ENCODE measurements around the gene AUTS2. TPM values are rescaled to one million over a fixed set of nuclear protein-coding genes. Genes with fewer than 3 reads are reported as not detected.
A peak's percentile ranks its signal among the peaks of the same experiment; 100 is the strongest.

Gene AUTS2
- total RNA-seq, 2 donors from 2014 or later: 2.9 to 7.9 TPM

GRCh38 chr7:70142247-70142932 lies 544.1 kb downstream of the AUTS2 start:
- no peak overlapping the region for H3K27ac Mint-ChIP-seq
- no peak for DNase-seq
- ATAC-seq (replicated peaks in 1 of 2): no peak
- H3K9me3 Mint-ChIP-seq: no peaks in the 10 kb centered on the region
- no peaks in the 10 kb centered on the region for H3K36me3 Mint-ChIP-seq (ENCODE audit: insufficient read depth in 2 of 2)
- H3K27me3 Mint-ChIP-seq (ENCODE audit: low read depth): peaks cover 12% of the 10 kb centered on the region
- H3K4me3 Mint-ChIP-seq: no peak overlapping the region
- H3K4me1 Mint-ChIP-seq (ENCODE audit: low read depth): no peaks in the 10 kb centered on the region

- H3K9me3 Mint-ChIP-seq: no peaks in the 10 kb centered on the region
- H3K36me3 Mint-ChIP-seq (ENCODE audit: insufficient read depth in 2 of 2): no peaks in the 10 kb centered on the region
- no peak overlapping the region for H3K4me3 Mint-ChIP-seq
- H3K27ac Mint-ChIP-seq: no peak overlapping the region
- no peak for DNase-seq
- H3K4me1 Mint-ChIP-seq (ENCODE audit: low read depth): no peaks in the 10 kb centered on the region
- ATAC-seq (replicated peaks in 1 of 2): no peak
- peaks cover 12% of the 10 kb centered on the region for H3K27me3 Mint-ChIP-seq (ENCODE audit: low read depth)
Observed at GRCh38 chr7:70143075-70144044, 545.1 kb downstream of the AUTS2 start.

- H3K36me3 Mint-ChIP-seq (ENCODE audit: insufficient read depth in 2 of 2): peaks cover 0 to 3% of the 10 kb centered on the region in 2 donors
- H3K9me3 Mint-ChIP-seq: peaks cover 2 to 4% of the 10 kb centered on the region in 2 donors
- DNase-seq (no peak), ATAC-seq (replicated peaks in 1 of 2) (no peak)
- no peak overlapping the region for H3K4me3 Mint-ChIP-seq
- H3K4me1 Mint-ChIP-seq (ENCODE audit: low read depth): no peaks in the 10 kb centered on the region
- no peaks in the 10 kb centered on the region for H3K27me3 Mint-ChIP-seq (ENCODE audit: low read depth)
- H3K27ac Mint-ChIP-seq: no peak overlapping the region
Observed at GRCh38 chr7:70148997-70149396, 550.7 kb downstream of the AUTS2 start.

GRCh38 chr7:70152313-70152712 lies 554.0 kb downstream of the AUTS2 start:
- peaks cover 2 to 4% of the 10 kb centered on the region in 2 donors for H3K9me3 Mint-ChIP-seq
- H3K27me3 Mint-ChIP-seq (ENCODE audit: low read depth): no peaks in the 10 kb centered on the region
- H3K27ac Mint-ChIP-seq: no peak overlapping the region
- no peak overlapping the region for H3K4me3 Mint-ChIP-seq
- H3K4me1 Mint-ChIP-seq (ENCODE audit: low read depth): no peaks in the 10 kb centered on the region
- peaks cover 0 to 3% of the 10 kb centered on the region in 2 donors for H3K36me3 Mint-ChIP-seq (ENCODE audit: insufficient read depth in 2 of 2)
- no peak for DNase-seq
- no peak for ATAC-seq (replicated peaks in 1 of 2)

GRCh38 chr7:70153933-70154332 lies 555.7 kb downstream of the AUTS2 start:
- H3K4me1 Mint-ChIP-seq (ENCODE audit: low read depth): no peaks in the 10 kb centered on the region
- H3K9me3 Mint-ChIP-seq: peaks cover 2 to 4% of the 10 kb centered on the region in 2 donors
- H3K36me3 Mint-ChIP-seq (ENCODE audit: insufficient read depth in 2 of 2): peaks cover 0 to 3% of the 10 kb centered on the region in 2 donors
- DNase-seq (no peak), ATAC-seq (replicated peaks in 1 of 2) (no peak)
- H3K27ac Mint-ChIP-seq: no peak overlapping the region
- no peak overlapping the region for H3K4me3 Mint-ChIP-seq
- no peaks in the 10 kb centered on the region for H3K27me3 Mint-ChIP-seq (ENCODE audit: low read depth)

GRCh38 chr7:70154521-70155180 lies 556.4 kb downstream of the AUTS2 start:
- Mint-ChIP-seq H3K27me3 (ENCODE audit: low read depth) (no peaks in the 10 kb centered on the region), H3K9me3 (peaks cover 2 to 4% of the 10 kb centered on the region in 2 donors), H3K4me1 (ENCODE audit: low read depth) (no peaks in the 10 kb centered on the region), H3K4me3 (no peak overlapping the region), H3K36me3 (ENCODE audit: insufficient read depth in 2 of 2) (peaks cover 0 to 3% of the 10 kb centered on the region in 2 donors), H3K27ac (no peak overlapping the region)
- DNase-seq (no peak), ATAC-seq (replicated peaks in 1 of 2) (no peak)

- peaks cover 2 to 4% of the 10 kb centered on the region in 2 donors for H3K9me3 Mint-ChIP-seq
- ATAC-seq (replicated peaks in 1 of 2): no peak
- no peaks in the 10 kb centered on the region for H3K4me1 Mint-ChIP-seq (ENCODE audit: low read depth)
- no peak overlapping the region for H3K27ac Mint-ChIP-seq
- no peak overlapping the region for H3K4me3 Mint-ChIP-seq
- H3K36me3 Mint-ChIP-seq (ENCODE audit: insufficient read depth in 2 of 2): no peaks in the 10 kb centered on the region
- no peaks in the 10 kb centered on the region for H3K27me3 Mint-ChIP-seq (ENCODE audit: low read depth)
- DNase-seq: no peak
Observed at GRCh38 chr7:70156057-70156456, 557.8 kb downstream of the AUTS2 start.

- H3K27ac Mint-ChIP-seq: no peak overlapping the region
- no peaks in the 10 kb centered on the region for H3K36me3 Mint-ChIP-seq (ENCODE audit: insufficient read depth in 2 of 2)
Observed at GRCh38 chr7:70159121-70159520, 560.8 kb downstream of the AUTS2 start.

GRCh38 chr7:70165477-70166170 lies 567.3 kb downstream of the AUTS2 start:
- H3K4me3 Mint-ChIP-seq: no peak overlapping the region
- no peaks in the 10 kb centered on the region for H3K4me1 Mint-ChIP-seq (ENCODE audit: low read depth)
- no peak for ATAC-seq (replicated peaks in 1 of 2)
- DNase-seq: no peak
- H3K9me3 Mint-ChIP-seq: peaks cover 2 to 3% of the 10 kb centered on the region in 2 donors
- H3K27me3 Mint-ChIP-seq (ENCODE audit: low read depth): no peaks in the 10 kb centered on the region
- H3K27ac Mint-ChIP-seq: no peak overlapping the region
- H3K36me3 Mint-ChIP-seq (ENCODE audit: insufficient read depth in 2 of 2): peaks cover 2 to 3% of the 10 kb centered on the region in 2 donors

More at GRCh38 chr7:70159121-70159520, 560.8 kb downstream of the AUTS2 start:
- no peaks in the 10 kb centered on the region for H3K9me3 Mint-ChIP-seq
- DNase-seq (no peak), ATAC-seq (replicated peaks in 1 of 2) (no peak)
- no peaks in the 10 kb centered on the region for H3K4me1 Mint-ChIP-seq (ENCODE audit: low read depth)
- no peaks in the 10 kb centered on the region for H3K27me3 Mint-ChIP-seq (ENCODE audit: low read depth)
- H3K4me3 Mint-ChIP-seq: no peak overlapping the region

GRCh38 chr7:70171369-70171920 lies 573.2 kb downstream of the AUTS2 start:
- peaks cover 2 to 3% of the 10 kb centered on the region in 2 donors for H3K9me3 Mint-ChIP-seq
- H3K27me3 Mint-ChIP-seq (ENCODE audit: low read depth): peaks cover 15% of the 10 kb centered on the region
- DNase-seq (no peak), ATAC-seq (replicated peaks in 1 of 2) (no peak)
- H3K36me3 Mint-ChIP-seq (ENCODE audit: insufficient read depth in 2 of 2): peaks cover under 1 to 2% of the 10 kb centered on the region in 2 donors
- no peaks in the 10 kb centered on the region for H3K4me1 Mint-ChIP-seq (ENCODE audit: low read depth)
- H3K4me3 Mint-ChIP-seq: no peak overlapping the region
- no peak overlapping the region for H3K27ac Mint-ChIP-seq

GRCh38 chr7:70177166-70177565 lies 578.9 kb downstream of the AUTS2 start:
- peaks cover 26% of the 10 kb centered on the region for H3K27me3 Mint-ChIP-seq (ENCODE audit: low read depth)
- ATAC-seq (replicated peaks in 1 of 2): peak; percentile 94 to 98

GRCh38 chr7:70178211-70178610 lies 579.9 kb downstream of the AUTS2 start:
- Mint-ChIP-seq H3K4me3 (peak overlapping the region in 1 of 2 donors; percentile 14), H3K27me3 (ENCODE audit: low read depth) (peaks cover 29% of the 10 kb centered on the region), H3K4me1 (ENCODE audit: low read depth) (peaks cover 15% of the 10 kb centered on the region), H3K36me3 (ENCODE audit: insufficient read depth in 2 of 2) (no peaks in the 10 kb centered on the region), H3K27ac (no peak overlapping the region), H3K9me3 (peaks cover 0 to 4% of the 10 kb centered on the region in 2 donors)
- DNase-seq: no peak
- ATAC-seq (replicated peaks in 1 of 2): no peak

More at GRCh38 chr7:70177166-70177565, 578.9 kb downstream of the AUTS2 start:
- Mint-ChIP-seq H3K4me1 (ENCODE audit: low read depth) (peaks cover 15% of the 10 kb centered on the region), H3K9me3 (peaks cover 0 to 4% of the 10 kb centered on the region in 2 donors), H3K36me3 (ENCODE audit: insufficient read depth in 2 of 2) (no peaks in the 10 kb centered on the region), H3K27ac (no peak overlapping the region), H3K4me3 (no peak overlapping the region)
- peak; percentile 12 to 47 for DNase-seq

All from activated T-cell treated with anti-CD3 and anti-CD28 coated beads, Interleukin-2, amount 50 U/mL, for 72 hours (primary cell).